Stimulated activated naive B cell treated with anti-CD40 and anti-IgM and Interleukin-4, amounts not matched to agents 10 μg/mL and 1 μg/mL and 100 μg/mL, for 72 hours (primary cell): ENCODE data around the gene STON1.

Source experiments
- ATAC-seq, 2 donors: fragments of 150-1000 bp; cut with Tn5 transposase; replicated peaks; 2 replicates each; pipeline ENCODE4 v1.10.0; 2021; ENCODE audit warnings: moderate library complexity in 1 of 2
- DNase-seq: peaks from one replicate; pipeline ENCODE4 v3.0.0; 2021
- H3K27ac Mint-ChIP-seq: one replicate; pipeline ENCODE4 v1.8.0; 2022; ENCODE audit warnings: mild to moderate bottlenecking, mixed read lengths
- H3K27me3 Mint-ChIP-seq, 2 donors: one replicate each; pipeline ENCODE4 v1.8.0; 2022; ENCODE audit warnings: mixed read lengths in 2 of 2
- H3K36me3 Mint-ChIP-seq, 2 donors: one replicate each; pipeline ENCODE4 v1.8.0; 2022; ENCODE audit warnings: mixed read lengths in 2 of 2, mild to moderate bottlenecking in 1 of 2
- H3K4me1 Mint-ChIP-seq, 2 donors: one replicate each; pipeline ENCODE4 v1.8.0; 2022; ENCODE audit warnings: mixed read lengths in 2 of 2, mild to moderate bottlenecking in 1 of 2
- H3K4me3 Mint-ChIP-seq, 2 donors: one replicate each; pipeline ENCODE4 v1.8.0; 2022; ENCODE audit warnings: mild to moderate bottlenecking in 2 of 2, mixed read lengths in 2 of 2, moderate library complexity in 1 of 2
- H3K9me3 Mint-ChIP-seq, 2 donors: one replicate each; pipeline ENCODE4 v1.8.0; 2022; ENCODE audit warnings: mixed read lengths in 2 of 2, mild to moderate bottlenecking in 1 of 2

Gene STON1

DNA sequence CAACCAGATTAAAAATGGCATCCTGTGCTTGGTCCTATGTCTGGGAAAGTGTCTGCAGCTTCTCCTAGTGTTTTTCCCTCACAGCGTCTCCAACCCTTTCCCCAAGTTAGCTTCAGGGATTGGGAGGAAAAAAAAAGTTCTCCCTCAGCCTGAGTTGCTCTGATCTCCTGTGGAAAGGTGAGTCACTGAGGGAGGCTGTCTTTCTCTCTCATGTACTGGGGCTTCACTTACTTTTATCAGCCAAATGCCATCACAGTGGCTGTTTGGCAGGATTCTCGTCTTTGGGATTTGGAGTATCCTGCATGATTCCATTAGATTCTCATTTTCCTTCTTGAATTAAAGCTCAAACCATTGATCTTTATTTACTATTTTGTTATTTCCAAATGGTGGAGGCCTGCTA, 105.8 kb downstream of the STON1 start:
- H3K27me3 Mint-ChIP-seq = peaks cover 19 to 53% of the 10 kb centered on the region in 2 donors
- no peak for ATAC-seq
- no peak overlapping the region for H3K4me3 Mint-ChIP-seq
- H3K9me3 Mint-ChIP-seq = peaks cover 4% of the 10 kb centered on the region in 2 donors
- no peaks in the 10 kb centered on the region for H3K4me1 Mint-ChIP-seq
- no peak overlapping the region for H3K27ac Mint-ChIP-seq
- no peak for DNase-seq
- no peaks in the 10 kb centered on the region for H3K36me3 Mint-ChIP-seq

- Mint-ChIP-seq H3K27me3 (peaks cover 7 to 40% of the 10 kb centered on the region in 2 donors), H3K36me3 (no peaks in the 10 kb centered on the region), H3K4me3 (no peak overlapping the region), H3K27ac (no peak overlapping the region), H3K4me1 (no peaks in the 10 kb centered on the region), H3K9me3 (peaks cover 4% of the 10 kb centered on the region in 2 donors)
- DNase-seq (no peak), ATAC-seq (no peak)
These were observed 108.3 kb downstream of the STON1 start for GRCh38 chr2:48638261-48638660.
